Spleen (tissue), 11 donors: ENCODE results near the gene SNCB. TPM values are rescaled to one million over a fixed set of nuclear protein-coding genes. Genes with fewer than 3 reads are reported as not detected.

Source experiments
- DNase-seq: peaks from one replicate; pipeline ENCODE4 v3.0.0-alpha.2; 2020
- H3K27ac ChIP-seq, 8 donors: fragments of 200-600 bp; sonication (generic) in 7 of 8; 1 replicate in 4 of 8; 2 replicates in 4 of 8; pipeline versions ENCODE4 v1.5.0 to v1.8.0; 2016 to 2021; ENCODE audit warnings: inconsistent platforms in 4 of 8, mild to moderate bottlenecking in 4 of 8, moderate library complexity in 1 of 8
- H3K27me3 ChIP-seq, 7 donors: fragments of 200-600 bp; sonication (generic) in 6 of 7; replicated peaks in 1 of 7; 1 replicate in 4 of 7; 2 replicates in 3 of 7; pipeline versions ENCODE4 v1.5.0 to v1.8.0; 2016 to 2021; ENCODE audit warnings: inconsistent platforms in 3 of 7, mild to moderate bottlenecking in 1 of 7
- H3K36me3 ChIP-seq, 6 donors: fragments of 200-600 bp; sonication (generic) in 5 of 6; 1 replicate in 4 of 6; 2 replicates in 2 of 6; pipeline versions ENCODE4 v1.5.0 to v1.8.0; 2016 to 2021; ENCODE audit warnings: inconsistent platforms in 2 of 6
- H3K4me1 ChIP-seq, 6 donors: fragments of 200-600 bp; sonication (generic) in 5 of 6; 1 replicate in 3 of 6; 2 replicates in 3 of 6; pipeline versions ENCODE4 v1.5.0 to v1.8.0; 2016 to 2021; ENCODE audit warnings: inconsistent platforms in 3 of 6
- H3K4me3 ChIP-seq, 8 donors: fragments of 200-600 bp; sonication (generic) in 7 of 8; 1 replicate in 4 of 8; 2 replicates in 4 of 8; pipeline versions ENCODE4 v1.5.0 to v1.8.0; 2016 to 2021; ENCODE audit warnings: inconsistent platforms in 4 of 8, mild to moderate bottlenecking in 4 of 8, moderate library complexity in 2 of 8
- H3K9me3 ChIP-seq, 8 donors: fragments of 200-600 bp; sonication (generic) in 7 of 8; 1 replicate in 4 of 8; 2 replicates in 4 of 8; pipeline versions ENCODE4 v1.5.0 to v1.8.0; 2016 to 2021; ENCODE audit warnings: inconsistent platforms in 4 of 8
- CTCF ChIP-seq, 11 experiments: fragments of 200-600 bp in 7 of 11; fragments of 450-650 bp in 4 of 11; sonication (generic) in 4 of 11; IDR thresholded peaks in 8 of 11; conservative IDR thresholded peaks in 3 of 11; 1 replicate in 7 of 11; 2 replicates in 4 of 11; pipeline versions ENCODE4 v1.4.0 to v1.8.0; 2016 to 2021; ENCODE audit warnings: antibody characterized with exemption in 11 of 11, inconsistent platforms in 4 of 11, mild to moderate bottlenecking in 1 of 11
- POLR2A ChIP-seq, 3 donors: fragments of 450-650 bp; IDR thresholded peaks; one replicate each; pipeline ENCODE4 v1.5.1; 2017; ENCODE audit warnings: antibody characterized with exemption in 3 of 3, mild to moderate bottlenecking in 1 of 3
- POLR2AphosphoS5 ChIP-seq, 3 donors: sonication (generic); formaldehyde crosslinking; IDR thresholded peaks; one replicate each; pipeline ENCODE4 v1.5.1; 2017; ENCODE audit warnings: antibody characterized with exemption in 3 of 3
- WGBS, 5 donors: extraction: QIAGEN DNeasy Blood & Tissue Kit in 3 of 5; methylation state at CpG; one replicate each; pipeline versions ENCODE4 v1.1.5 to v1.1.7; 2013 to 2018; 5-methylcytosine and 5-hydroxymethylcytosine counted together
- intact Hi-C: fragments of 100-400 bp; cut with DNase I; formaldehyde crosslinking; loops from one replicate; pipeline ENCODE4 v1.15.0; 2023; ENCODE audit warnings: low total_unique reads
- polyA plus RNA-seq, 3 donors: library from polyadenylated mRNA; stranded (reverse); fragments of 200-250 nt; gene quantifications; one replicate each; pipeline ENCODE4 v1.2.1, GENCODE V29; 2013
- total RNA-seq, 7 donors: library from RNA; depleted of rRNA in 3 of 7; stranded (reverse); fragments of >200 nt in 3 of 7; fragmentation: NEBNext Ultra II Directional in 4 of 7; extraction: Animal tissue kit (Norgen Biotek cat#: 25700) in 4 of 7; gene quantifications; one replicate each; pipeline versions ENCODE4 v1.1.0 to v1.2.1, GENCODE V29; 2016 to 2021
- donor health status: healthy with polysubstance abuse.
- donor health status: DM: no; HTN: no; CAD: no; lungs with moderate emphysema.
- donor health status: DM: no; HTN: no; CAD: no.
- donor health status: Bipolar disorder and iron deficiency.
- donor health status: healthy.
- donor health status: DM: no; HTN: no; CAD: no.
- donor health status: DM: yes; HTN: yes; CAD: no.

Gene SNCB
- total and polyA plus RNA-seq, 10 donors = 0.19 to 0.41 (median 0.33) TPM; not detected in 7

DNA sequence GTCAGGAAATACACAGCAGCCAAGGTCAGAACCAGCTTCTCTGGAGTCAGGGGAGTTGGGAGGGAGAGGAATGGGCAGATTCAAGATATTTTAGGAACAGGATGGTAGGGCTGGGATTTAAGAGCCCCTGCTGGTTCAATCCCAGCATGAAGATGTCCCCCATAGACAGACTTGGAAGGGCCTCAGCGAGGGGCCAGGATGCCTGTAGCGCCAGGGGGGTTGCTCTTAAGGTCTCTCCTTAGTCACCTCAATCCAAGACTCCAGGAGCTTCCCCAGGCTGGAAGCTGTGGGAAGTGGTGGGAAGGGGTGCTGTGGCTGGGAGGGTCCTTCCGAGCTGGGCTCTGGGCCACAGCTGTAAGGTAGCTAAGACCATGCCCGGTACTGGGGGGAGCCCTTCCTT lies 8.9 kb upstream of the SNCB start:
- intact Hi-C loops = no loop called here
- TF ChIP-seq CTCF (IDR thresholded peaks at IDR 0.05 in 8 of 11, conservative IDR thresholded peaks at IDR 0.05 in 3 of 11) (no peak), POLR2A (IDR thresholded peaks at IDR 0.05) (no peak), POLR2AphosphoS5 (IDR thresholded peaks at IDR 0.05) (no peak)
- Histone ChIP-seq H3K27ac (no peak overlapping the region), H3K4me3 (no peak overlapping the region), H3K4me1 (peaks cover 0 to 3% (median 1%) of the 10 kb centered on the region in 6 donors), H3K9me3 (no peaks in the 10 kb centered on the region), H3K36me3 (no peaks in the 10 kb centered on the region), H3K27me3 (peaks cover 0 to 33% (median 3%) of the 10 kb centered on the region in 7 donors)
- WGBS, 5 donors = 44 to 57% (median 53%) methylated on average over 3 to 4 of the region's 4 CpGs
- no peak for DNase-seq

DNA sequence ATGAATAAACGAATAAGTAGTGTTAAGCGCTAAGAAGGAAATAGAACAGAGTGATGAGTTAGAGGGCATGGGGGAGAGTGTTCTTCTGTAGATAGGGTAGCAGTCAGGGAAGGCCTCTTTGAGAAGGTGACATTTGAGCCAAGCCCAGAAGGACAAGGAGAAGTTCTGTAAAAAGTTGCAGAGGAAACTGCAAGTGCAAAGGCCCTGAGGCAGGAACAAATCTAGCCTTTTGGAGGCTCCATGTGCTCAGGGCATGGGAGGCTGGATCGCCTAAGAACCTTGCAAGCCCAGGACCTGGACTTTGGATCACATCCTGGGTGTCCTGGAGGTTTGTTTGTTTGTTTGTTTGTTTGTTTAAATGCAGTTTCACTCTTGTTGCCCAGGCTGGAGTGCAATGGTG lies 8.1 kb upstream of the SNCB start:
- Histone ChIP-seq H3K9me3 (no peaks in the 10 kb centered on the region), H3K27ac (no peak overlapping the region), H3K27me3 (peaks cover 0 to 38% (median 11%) of the 10 kb centered on the region in 7 donors), H3K4me3 (no peak overlapping the region), H3K4me1 (peaks cover 0 to 11% (median 7%) of the 10 kb centered on the region in 6 donors), H3K36me3 (no peaks in the 10 kb centered on the region)
- intact Hi-C loops = no loop called here
- 92 to 98% (median 94%) methylated on average over 3 of the region's 3 CpGs for WGBS, 5 donors
- DNase-seq = no peak
- no peak for TF ChIP-seq POLR2A (IDR thresholded peaks at IDR 0.05)
- no peak for TF ChIP-seq POLR2AphosphoS5 (IDR thresholded peaks at IDR 0.05)
- TF ChIP-seq CTCF (IDR thresholded peaks at IDR 0.05 in 8 of 11, conservative IDR thresholded peaks at IDR 0.05 in 3 of 11) = no peak

DNA sequence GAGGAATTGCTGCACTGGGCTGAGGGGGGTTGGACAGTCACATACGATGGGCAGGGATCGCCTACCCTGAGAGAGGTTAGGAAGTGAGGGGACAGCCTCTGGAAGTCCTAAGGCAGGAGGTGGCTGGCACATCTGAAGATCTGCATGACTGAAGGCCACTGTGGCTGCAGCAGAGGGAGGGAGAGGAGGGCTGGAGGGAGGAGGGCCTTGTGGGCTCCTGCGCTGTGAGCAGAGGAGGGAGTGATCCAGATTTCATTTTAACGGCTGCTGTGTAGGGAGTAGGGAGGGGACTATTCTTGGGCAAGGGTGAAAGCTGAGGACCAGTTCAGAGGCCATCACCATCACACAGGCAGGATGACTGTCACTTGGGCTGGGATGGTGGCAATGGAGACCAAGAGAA lies 7.2 kb upstream of the SNCB start:
- H3K27ac ChIP-seq = no peak overlapping the region
- H3K4me1 ChIP-seq = peaks cover 0 to 16% (median 8%) of the 10 kb centered on the region in 6 donors
- TF ChIP-seq POLR2AphosphoS5 (IDR thresholded peaks at IDR 0.05) (no peak), POLR2A (IDR thresholded peaks at IDR 0.05) (no peak), CTCF (IDR thresholded peaks at IDR 0.05 in 8 of 11, conservative IDR thresholded peaks at IDR 0.05 in 3 of 11) (no peak)
- no peak overlapping the region for H3K4me3 ChIP-seq
- H3K9me3 ChIP-seq = no peaks in the 10 kb centered on the region
- intact Hi-C loops = no loop called here
- no peak for DNase-seq
- 58 to 64% (median 59%) methylated on average over 4 of the region's 4 CpGs for WGBS, 5 donors
- peaks cover 0 to 42% (median 16%) of the 10 kb centered on the region in 7 donors for H3K27me3 ChIP-seq
- H3K36me3 ChIP-seq = no peaks in the 10 kb centered on the region

GRCh38 chr5:176636426-176636825 lies 6.1 kb upstream of the SNCB start:
- intact Hi-C loops = no loop called here
- WGBS, 5 donors = 61 to 72% (median 62%) methylated on average over 9 of the region's 9 CpGs
- peaks cover 0 to 20% (median 8%) of the 10 kb centered on the region in 6 donors for H3K4me1 ChIP-seq
- H3K9me3 ChIP-seq = no peaks in the 10 kb centered on the region
- H3K27ac ChIP-seq = no peak overlapping the region
- no peak for DNase-seq
- no peak overlapping the region for H3K4me3 ChIP-seq
- peaks cover 0 to 52% (median 16%) of the 10 kb centered on the region in 7 donors for H3K27me3 ChIP-seq
- H3K36me3 ChIP-seq = no peaks in the 10 kb centered on the region
- TF ChIP-seq POLR2A (IDR thresholded peaks at IDR 0.05) (no peak), POLR2AphosphoS5 (IDR thresholded peaks at IDR 0.05) (no peak), CTCF (IDR thresholded peaks at IDR 0.05 in 8 of 11, conservative IDR thresholded peaks at IDR 0.05 in 3 of 11) (no peak)
